HEK293T (cell line): ENCODE results near the gene PMM1.

ENCODE experiments used
- ARNT ChIP-seq: fragments of 450-650 bp; IDR thresholded peaks from 2 replicates; pipeline ENCODE4 v1.6.1; 2017; ENCODE audit warnings: mild to moderate bottlenecking
- FOXK2 ChIP-seq: fragments of 450-650 bp; IDR thresholded peaks from 2 replicates; pipeline ENCODE4 v1.6.1; 2016; ENCODE audit warnings: mild to moderate bottlenecking
- HDGF ChIP-seq: fragments of 450-650 bp; IDR thresholded peaks from 2 replicates; pipeline ENCODE4 v1.6.1; 2017; ENCODE audit warnings: antibody characterized with exemption, borderline replicate concordance
- NFRKB ChIP-seq: fragments of 450-650 bp; IDR thresholded peaks from 2 replicates; pipeline ENCODE4 v1.6.1; 2016; ENCODE audit warnings: mild to moderate bottlenecking, moderate library complexity
- SP1 ChIP-seq: fragments of 450-650 bp; IDR thresholded peaks from 2 replicates; pipeline ENCODE4 v1.6.1; 2017
- SUZ12 ChIP-seq: fragments of 450-650 bp; IDR thresholded peaks from 2 replicates; pipeline ENCODE4 v1.6.1; 2016; ENCODE audit warnings: mild to moderate bottlenecking
- ZNF384 ChIP-seq: fragments of 450-650 bp; IDR thresholded peaks from 2 replicates; pipeline ENCODE4 v1.6.1; 2016

- no peak for TF ChIP-seq SP1
- TF ChIP-seq ARNT = no peak
- TF ChIP-seq HDGF = no peak
- no peak for TF ChIP-seq SUZ12
- no peak for TF ChIP-seq ZNF384
- no peak for TF ChIP-seq FOXK2
- TF ChIP-seq NFRKB = no peak
Measured at GRCh38 chr22:41575533-41575932, 14.1 kb downstream of the PMM1 start.
